GM19099 (cell line): ENCODE results near the gene SORCS2.

Experiments
- POLR2A ChIP-seq: IDR thresholded peaks from 3 replicates; pipeline ENCODE4 v1.6.1; 2011; ENCODE audit warnings: low read depth; ENCODE audit not compliant: insufficient read length; ENCODE audit errors: extremely low read depth

SORCS2 gene

GRCh38 chr4:7356667-7357310 lies 164.5 kb downstream of the SORCS2 start:
- no peak for TF ChIP-seq POLR2A

DNA sequence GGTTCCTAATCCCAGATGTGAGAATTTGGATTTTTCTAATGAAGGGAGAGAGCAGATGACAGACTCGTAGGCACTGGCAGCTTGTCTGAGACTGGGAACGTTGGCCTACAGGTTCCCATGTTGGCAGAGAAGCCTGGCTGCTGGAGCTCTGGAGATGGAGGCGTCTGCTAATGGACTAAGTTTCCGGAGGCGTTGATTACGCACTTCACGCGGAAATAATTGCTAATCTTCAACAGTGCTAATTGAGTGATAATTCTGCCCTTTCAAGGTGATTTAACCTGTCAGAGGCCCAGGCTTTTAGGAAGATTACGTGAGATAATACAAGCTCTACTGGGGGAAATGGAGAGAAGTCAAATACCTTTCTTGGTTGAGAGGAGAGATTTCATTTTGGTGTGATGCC lies 165.0 kb downstream of the SORCS2 start:
- no peak for TF ChIP-seq POLR2A

GRCh38 chr4:7358100-7358735 lies 165.9 kb downstream of the SORCS2 start:
- TF ChIP-seq POLR2A = no peak

- no peak for TF ChIP-seq POLR2A
Observed at GRCh38 chr4:7359400-7360062, 167.2 kb downstream of the SORCS2 start.

DNA sequence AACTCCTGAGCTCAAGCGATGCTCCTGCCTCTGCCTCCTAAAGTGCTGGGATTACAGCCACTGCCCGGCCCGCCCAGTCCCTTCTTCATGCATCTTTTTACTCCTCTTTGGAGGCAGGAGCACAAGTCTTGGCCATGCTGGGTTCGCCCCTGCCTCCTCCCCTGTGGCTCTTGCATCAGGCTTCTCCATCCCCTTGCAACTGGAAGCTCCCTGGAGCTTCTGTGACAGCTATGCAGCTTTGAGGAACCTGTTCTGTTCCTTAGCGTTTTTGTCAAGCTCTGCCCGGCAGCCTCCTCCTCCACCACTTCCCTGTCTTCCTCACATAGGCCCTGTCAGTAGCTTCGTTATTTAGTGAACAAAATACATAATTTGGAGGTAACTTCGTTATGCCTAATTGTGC lies 168.5 kb downstream of the SORCS2 start:
- TF ChIP-seq POLR2A = no peak

- TF ChIP-seq POLR2A = no peak
Observed at GRCh38 chr4:7361280-7361895, 169.1 kb downstream of the SORCS2 start.

DNA sequence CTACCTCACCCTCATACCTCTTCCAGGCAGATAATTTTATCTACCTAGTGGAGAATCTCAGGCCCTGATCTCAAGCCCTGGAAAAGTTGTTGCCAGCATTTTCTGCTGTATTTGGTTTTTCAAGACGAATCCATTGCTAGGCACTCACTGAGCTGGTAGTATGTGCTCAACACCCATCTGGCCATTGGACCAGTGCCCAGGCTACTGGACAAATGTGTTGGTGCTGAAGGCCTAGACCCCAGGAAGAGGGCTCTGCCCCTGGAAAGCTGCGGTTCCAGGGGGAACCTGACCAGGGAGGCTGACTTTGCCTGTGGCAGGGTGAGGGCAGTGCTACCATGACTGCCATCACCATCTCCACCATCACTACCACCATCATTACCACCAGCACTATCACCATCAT lies 170.0 kb downstream of the SORCS2 start:
- no peak for TF ChIP-seq POLR2A

- TF ChIP-seq POLR2A = no peak
Observed at GRCh38 chr4:7362862-7363430, 170.6 kb downstream of the SORCS2 start.

GRCh38 chr4:7364979-7365378 lies 172.6 kb downstream of the SORCS2 start:
- TF ChIP-seq POLR2A = no peak

DNA sequence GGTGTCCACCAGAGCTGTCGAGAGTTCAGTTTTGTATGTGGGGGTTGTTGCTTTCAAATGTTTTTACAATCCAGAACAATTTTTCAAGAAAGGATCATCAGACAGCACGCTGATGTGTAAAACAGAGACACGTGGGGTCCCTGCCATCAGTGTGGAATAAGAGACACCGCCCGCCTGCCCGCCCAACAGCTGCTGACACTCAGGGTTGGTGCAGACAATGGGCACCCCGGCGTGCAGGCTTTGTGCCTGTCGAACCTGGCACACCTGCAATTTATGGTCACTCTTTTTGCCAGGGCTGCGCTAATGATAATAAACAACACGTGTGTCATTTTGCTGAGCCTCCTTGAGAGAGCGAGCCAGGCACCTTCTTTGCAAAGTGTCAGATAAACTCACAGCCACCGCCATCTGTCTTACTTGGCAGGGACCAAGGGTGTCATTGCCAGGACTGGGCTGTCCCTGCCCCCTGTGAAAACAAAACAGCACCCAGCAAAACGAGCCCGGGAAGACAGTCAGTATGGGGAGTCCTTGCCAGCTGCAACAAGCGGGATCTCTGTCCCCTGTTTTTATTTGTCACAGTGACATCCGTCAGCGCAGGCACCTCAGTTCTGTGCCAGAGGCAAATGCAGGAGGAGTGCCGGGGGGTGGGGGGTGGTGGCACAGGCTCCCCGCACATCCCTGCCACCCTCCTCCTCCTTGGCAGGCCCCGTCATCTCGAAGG lies 173.3 kb downstream of the SORCS2 start:
- no peak for TF ChIP-seq POLR2A

- TF ChIP-seq POLR2A = no peak
Observed at GRCh38 chr4:7366180-7366945, 174.0 kb downstream of the SORCS2 start.

- no peak for TF ChIP-seq POLR2A
Observed at GRCh38 chr4:7366954-7367353, 174.6 kb downstream of the SORCS2 start.

GRCh38 chr4:7367406-7367805 lies 175.1 kb downstream of the SORCS2 start:
- TF ChIP-seq POLR2A = no peak

DNA sequence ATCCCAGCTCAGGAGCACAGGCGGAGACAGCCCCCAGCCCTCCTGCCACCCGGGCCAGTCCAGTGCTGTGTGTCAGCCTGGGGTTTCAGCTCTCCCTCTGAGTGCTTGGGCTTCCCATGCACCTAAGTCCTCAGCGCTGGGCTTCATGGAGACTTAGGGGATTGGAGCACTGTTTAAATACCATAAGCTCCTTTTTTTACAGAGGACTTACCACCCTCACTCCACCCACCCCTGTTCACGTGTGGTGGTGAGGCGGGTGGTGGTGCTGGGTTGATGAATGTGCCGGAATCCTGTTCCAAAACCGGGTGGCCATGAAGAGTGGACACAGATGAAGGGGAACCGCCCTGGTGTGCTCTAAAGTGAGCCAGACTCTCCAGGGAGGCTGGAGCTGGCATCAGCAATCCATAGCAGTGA lies 175.5 kb downstream of the SORCS2 start:
- TF ChIP-seq POLR2A = no peak

DNA sequence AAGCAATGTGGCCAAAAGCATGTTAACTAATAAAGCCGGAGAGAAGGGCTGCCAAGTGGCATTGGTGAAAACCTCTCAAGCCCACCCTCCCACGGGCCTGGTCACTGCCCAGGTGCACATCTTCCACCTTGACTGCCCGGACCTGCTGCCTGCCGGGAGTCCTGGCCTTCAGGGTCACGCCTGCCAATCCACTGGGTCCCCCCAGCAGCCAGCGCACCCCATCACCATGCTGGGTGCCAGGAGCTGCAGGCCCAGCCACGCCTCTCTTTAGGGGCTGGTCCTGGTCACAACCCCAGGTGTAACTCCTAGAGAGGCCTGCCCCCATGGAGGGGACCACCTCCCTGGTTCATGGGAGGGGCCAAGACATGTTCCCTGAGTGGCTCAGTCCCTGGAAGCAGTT lies 176.0 kb downstream of the SORCS2 start:
- TF ChIP-seq POLR2A = no peak

DNA sequence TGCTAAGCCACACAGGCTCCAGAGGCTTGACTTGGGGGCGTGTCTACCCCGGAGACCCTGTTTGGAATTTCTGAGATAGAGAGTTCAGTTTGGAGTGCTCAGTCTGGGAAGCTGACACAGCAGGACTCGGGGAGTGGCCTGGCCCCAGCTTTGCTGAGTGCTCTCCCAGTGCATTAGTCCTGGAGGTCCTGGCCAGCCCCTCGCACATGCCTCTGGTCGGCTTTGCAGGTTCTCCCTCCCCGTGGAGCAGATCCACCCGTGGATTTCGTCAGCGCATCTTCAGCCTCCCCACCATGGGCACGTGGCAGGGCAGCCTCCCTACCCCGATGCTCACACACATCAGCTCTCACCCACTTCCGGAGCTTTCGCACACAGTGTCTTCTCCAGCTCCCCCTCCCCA lies 177.2 kb downstream of the SORCS2 start:
- TF ChIP-seq POLR2A = no peak
